NCI-H1694 treated with DMSO at 0.1 percent for 48 hours (cell line): ENCODE measurements around the gene MYO7B.

Source experiments
- DNase-seq: peaks from one replicate; lab custom pipeline; 2025; lab: John Stamatoyannopoulos, UW

MYO7B gene

DNA sequence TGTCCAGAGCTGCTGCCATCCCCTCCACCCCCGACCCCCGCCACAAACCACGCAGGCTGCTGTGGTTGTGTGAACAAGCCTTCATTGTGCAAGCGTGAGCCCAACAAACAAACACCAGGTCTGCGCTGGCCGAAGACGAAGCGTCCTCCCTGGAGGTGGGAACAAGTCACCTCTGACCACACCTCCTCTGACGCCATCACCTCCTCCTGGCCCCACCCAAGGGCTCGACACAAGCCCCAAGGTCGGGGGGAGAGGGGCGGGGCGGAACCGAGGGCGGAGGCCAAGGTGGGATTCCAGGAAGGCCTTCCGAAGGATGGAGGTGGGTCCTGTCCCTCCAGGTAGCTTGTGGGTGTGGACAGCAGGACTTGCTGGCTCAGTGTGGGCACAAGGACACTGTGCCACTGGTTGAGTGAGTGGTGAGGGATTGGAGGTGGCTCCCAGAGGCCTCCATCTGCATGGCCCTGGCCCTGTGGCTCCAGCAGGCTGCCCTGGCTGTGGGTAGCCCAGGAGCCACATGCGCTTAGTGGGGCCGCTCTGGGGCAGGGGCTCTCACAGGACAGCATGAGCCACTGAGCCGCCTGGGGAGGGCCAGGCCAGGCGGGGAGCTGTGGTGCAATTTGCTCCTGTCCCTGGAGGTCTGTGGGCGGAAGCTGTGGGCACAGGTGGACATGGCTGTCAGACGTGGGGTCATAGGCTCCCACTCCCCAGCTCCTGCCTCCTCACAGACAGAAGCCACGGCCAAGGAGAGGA, 103.1 kb downstream of the MYO7B start:
- DNase-seq: no peak

- DNase-seq: no peak
These were observed 103.6 kb downstream of the MYO7B start for GRCh38 chr2:127639111-127639474.

DNA sequence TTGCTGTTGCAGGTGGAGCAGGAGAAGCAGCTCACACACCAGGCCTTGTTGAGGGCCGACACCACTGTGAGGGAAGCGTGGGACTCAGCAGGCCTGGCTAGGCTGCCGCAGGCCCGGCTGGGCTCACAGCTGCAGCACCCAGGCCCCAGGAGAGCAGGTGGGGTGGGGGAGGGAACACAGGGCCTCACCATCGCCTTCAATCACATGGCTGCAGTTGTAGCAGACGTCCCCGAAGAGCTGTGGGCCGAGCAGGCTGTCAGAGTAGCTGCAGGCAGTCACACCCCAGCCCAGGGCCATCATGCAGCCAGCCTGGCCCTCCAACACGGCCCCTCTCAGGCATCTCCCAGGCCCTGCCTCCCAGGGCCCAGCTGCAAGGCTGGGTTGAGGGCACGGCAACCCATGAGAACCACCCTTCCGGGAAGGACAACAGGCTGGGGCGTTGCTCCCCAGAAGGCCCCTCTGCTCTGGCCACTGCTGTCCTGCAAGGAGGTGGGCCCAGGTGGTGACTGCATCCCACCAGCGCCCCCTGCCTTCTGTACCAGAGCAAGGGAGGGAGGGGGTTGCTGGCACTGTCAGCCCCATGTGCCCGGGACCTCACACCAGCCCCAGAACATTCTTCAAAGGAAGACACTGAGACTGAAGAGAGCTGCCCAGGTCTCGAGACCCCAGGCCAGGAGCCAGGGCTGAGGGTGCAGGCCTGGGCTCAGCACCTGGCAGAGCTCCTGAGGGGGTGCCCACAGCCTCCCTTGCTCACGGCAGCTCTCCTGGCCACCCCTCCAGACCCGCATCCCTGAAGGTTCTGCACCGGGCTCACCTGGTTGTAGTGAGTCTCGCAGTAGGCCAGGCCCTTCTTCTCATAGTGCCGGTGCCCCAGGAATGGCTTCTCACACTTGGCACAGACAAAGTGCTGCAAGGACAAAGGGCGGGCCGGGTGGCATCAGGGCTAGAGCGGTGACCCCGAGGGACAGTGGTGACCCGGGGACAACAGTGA, 104.9 kb downstream of the MYO7B start:
- DNase-seq: peak; percentile 22

DNA sequence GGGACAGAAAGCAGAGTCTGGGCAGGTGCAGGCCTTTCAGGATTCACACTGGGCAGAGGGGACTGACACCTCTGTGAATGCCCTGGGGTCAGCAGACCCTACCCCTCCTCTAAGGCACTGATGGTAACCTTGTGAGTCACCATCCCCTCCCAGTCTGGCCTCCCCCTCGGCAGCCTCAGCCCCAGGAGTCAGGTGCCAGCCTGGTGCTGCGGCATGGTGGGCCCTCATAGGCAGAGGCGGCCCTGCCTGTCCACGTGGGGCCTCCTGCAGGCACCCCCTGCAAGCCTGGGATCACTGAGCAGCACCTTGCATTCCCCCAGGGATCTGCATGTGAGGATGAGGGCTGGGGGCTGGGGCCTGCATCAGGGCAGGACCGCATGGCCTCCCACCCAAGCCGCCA, 105.7 kb downstream of the MYO7B start:
- no peak for DNase-seq

DNA sequence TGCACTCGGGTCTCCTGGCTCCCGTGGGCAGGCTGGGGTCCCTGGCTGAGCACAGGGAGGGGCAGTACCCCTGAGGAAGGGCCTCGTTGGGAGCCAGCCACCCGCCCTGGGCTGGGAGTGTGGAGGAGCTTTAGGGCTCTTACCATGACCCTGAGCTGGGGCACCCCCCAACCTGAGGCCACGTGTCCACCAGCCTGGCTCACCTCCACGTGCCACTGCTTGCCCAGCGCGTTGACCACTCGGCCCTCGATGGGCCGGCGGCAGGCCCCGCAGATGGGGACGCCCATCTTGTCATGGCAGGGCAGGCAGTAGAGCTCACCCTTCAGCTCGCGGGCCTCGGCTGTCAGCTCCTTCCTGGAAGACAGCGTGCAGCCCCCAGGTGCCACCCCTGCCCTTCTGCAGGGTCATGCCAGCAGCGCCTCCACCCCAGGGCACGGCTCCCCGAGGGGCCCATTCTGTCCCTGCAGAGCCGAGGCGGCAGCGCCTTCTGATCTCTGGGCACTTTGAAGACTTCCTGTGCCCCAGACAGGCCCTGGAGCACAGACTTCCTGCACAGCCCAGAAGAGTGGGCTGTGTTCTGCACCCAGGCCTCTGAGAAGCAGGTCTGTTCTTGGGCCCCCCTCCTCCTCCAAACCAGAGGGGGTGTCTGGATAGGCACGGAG, 106.5 kb downstream of the MYO7B start:
- DNase-seq: no peak

DNA sequence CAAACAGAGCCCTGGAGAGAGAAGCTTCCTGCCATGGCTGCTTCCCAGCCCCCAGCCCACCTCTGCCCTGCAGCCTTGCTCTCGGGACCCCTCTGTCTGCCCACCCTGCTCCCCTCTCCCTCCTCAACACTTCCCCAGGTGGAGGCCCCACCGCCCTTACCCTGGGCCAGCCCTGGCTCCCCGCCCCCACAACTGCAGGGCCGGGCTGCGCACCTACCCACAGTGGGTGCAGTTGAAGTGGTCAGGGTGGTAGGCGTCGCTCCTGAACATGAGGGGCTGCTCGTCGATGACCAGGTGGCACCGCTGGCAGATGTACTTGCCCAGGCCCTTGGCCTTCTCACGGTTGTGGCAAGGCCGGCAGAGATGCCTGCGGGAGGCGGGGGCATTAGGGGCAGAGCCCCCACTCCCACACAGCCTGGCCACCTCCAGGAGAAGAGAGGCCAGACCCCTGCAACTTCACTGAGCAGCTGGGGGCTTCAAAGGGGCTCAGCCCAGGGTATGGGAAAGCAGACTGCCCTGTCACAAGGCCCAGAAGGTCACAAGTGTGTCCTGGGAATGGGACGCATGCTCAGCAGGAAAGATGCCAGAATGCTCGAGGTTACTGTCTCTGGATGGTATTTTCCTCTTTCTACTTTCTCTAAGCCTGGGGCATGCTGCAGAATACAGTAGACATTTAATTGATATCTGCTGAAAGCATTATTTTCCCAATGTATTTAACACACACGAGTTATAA, 107.4 kb downstream of the MYO7B start:
- DNase-seq: no peak

- no peak for DNase-seq
These were observed 108.1 kb downstream of the MYO7B start for GRCh38 chr2:127643439-127644065.

- no peak for DNase-seq
These were observed 108.9 kb downstream of the MYO7B start for GRCh38 chr2:127644066-127645025.

GRCh38 chr2:127645026-127645394, 109.5 kb downstream of the MYO7B start:
- no peak for DNase-seq

DNA sequence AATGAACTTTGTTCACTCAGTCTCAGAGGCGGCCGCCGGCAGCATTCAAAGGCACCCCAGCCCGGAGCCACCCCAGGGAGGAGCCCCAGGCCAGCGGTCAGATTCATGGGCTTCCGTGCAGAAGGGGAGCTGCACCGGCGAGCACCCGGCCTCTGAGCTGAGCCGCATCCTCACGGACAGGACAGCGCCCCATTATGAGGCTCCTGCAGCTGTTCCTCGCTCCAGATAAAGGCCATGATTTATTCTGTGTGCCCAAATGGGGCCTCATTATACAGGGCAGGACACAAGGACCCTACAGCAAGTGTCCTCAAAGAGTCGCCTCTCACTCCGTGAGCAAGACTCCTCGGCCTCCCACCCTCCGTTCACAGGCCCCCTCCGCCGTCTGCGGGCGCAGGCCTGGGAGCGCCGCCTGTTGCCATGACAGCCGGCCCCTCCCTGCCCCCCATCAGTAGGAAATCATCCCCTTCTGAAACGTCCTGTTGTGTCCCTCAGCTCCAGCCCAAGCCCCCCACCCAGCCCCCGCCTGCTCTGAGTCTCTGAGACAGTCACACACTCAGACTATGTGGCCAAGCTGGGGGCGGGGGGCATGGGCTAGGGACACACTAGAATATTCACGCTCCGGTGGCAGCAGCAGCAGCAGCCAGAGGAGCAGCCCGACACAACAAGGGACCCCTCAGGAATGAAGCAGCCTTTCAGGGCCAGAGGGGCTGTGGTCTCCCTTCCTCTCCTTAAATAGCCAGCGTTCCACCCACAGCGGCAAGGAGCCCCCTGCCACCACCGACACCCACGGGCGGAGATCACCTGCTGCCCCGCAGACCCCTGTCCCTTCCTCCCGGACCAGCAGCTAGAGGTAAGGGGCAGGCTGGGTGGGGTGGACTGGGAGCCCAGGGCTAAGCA, 110.2 kb downstream of the MYO7B start, which contains the start of gene GPR17:
Gene GPR17, plus strand, starts transcription at position 759 of the 897 bp plus-strand sequence. CDS start 4,583 bp downstream, outside the sequence.
- DNase-seq: no peak

- DNase-seq: no peak
These were observed 111.2 kb downstream of the MYO7B start for GRCh38 chr2:127646487-127647241.

GRCh38 chr2:127647242-127648190, 112.0 kb downstream of the MYO7B start:
- no peak for DNase-seq

- no peak for DNase-seq
These were observed 112.8 kb downstream of the MYO7B start for GRCh38 chr2:127648321-127648720.

DNA sequence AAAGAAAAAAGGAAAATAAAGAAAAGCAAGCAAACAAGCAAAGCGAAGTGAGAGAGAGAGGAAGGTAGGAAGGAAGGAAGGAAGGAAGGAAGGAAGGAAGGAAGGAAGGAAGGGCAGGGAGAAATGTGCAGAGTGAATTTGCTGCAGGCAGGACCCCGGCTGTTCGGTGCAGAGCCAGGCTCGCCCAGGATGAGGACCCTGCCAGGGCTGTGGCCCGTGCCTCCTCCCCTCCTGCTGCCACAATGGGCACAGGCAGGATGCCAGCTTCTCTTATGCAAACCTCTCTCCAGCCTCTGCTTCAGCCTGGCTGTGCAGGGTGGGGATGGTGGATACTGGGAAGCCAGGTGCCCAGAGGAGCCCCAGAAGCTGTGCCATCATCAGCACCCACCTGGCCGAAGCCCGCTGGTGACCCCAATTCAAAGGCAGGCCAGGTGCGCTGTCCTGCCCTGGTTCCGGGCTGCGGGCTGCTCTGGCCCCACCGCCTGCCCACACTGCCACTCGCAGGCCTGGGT, 113.7 kb downstream of the MYO7B start:
- DNase-seq: peak; percentile 77

DNA sequence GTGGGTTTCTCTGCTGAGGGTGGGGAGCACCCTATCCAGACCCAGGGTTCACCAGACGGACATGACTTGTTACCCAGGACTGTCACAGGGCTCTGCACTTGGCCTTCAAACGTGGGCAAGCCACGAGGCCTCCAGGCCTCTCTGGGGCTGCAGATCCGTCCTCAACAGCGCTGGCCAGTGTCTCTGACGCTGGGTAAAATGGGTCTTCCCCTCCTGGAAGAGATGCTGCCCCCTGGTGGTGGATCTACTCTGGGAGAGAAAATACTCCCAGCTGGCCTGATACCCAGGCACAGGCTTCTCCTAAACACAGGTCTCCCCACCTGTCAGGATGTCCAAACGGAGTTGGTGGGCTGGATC, 114.2 kb downstream of the MYO7B start:
- peak; percentile 72 for DNase-seq

- DNase-seq: no peak
These were observed 114.7 kb downstream of the MYO7B start for GRCh38 chr2:127650041-127650784.
